PC-9 (cell line): ENCODE results near the gene WBP2.

Experiments
- CTCF ChIP-seq: fragments of 200-600 bp; sonication (generic); conservative IDR thresholded peaks from 2 replicates; pipeline ENCODE4 v1.6.1; 2017; ENCODE audit warnings: mixed run types, antibody characterized with exemption, mild to moderate bottlenecking, moderate library complexity
- EZH2 ChIP-seq: fragments of 200-600 bp; sonication (generic); IDR thresholded peaks from 2 replicates; pipeline ENCODE4 v1.8.0; 2017; ENCODE audit warnings: antibody characterized with exemption, low read depth

GRCh38 chr17:75803883-75804282 is 51.3 kb downstream of the WBP2 start:
- TF ChIP-seq CTCF (no peak), EZH2 (no peak)
